Heart left ventricle (tissue), 13 donors: ENCODE measurements around the gene TMEM109.

Experiments used
- CTCF ChIP-seq, 12 donors: fragments of 200-600 bp; sonication (generic) in 4 of 12; IDR thresholded peaks; one replicate each; pipeline versions ENCODE4 v1.5.0 to v1.8.0; 2018 to 2022; ENCODE audit warnings: antibody characterized with exemption in 12 of 12, mild to moderate bottlenecking in 5 of 12
- POLR2A ChIP-seq, 2 donors: fragments of 450-650 bp; IDR thresholded peaks; one replicate each; pipeline ENCODE4 v1.6.1; 2017; ENCODE audit warnings: antibody characterized with exemption in 2 of 2, mild to moderate bottlenecking in 2 of 2, moderate library complexity in 2 of 2
- donor health status: ischemic (EF 13 %, LVEDD 7.1; RV severe dilation, severe dysfunction).
- donor health status: DM: no; HTN: yes; CAD: no.
- donor health status: DM: no; HTN: no; CAD: no.
- donor health status: ischemic (EF 25% LVEDD 6.9; RV normal size, moderate dysfunction).
- donor health status: ischemic (EF 25% LVEDD 5.7; RV mildly dilated, moderate dysfunction).
- donor health status: ischemic (EF 35%, LVEDD 5.7; RV mildly dilated, moderate dysfunction).
- donor health status: nonischemic (EF 11% LVEDD 7.7; RV severe dilation, severe dysfunction).
- donor health status: DM: yes; HTN: yes; CAD: no.
- donor health status: PGD.
- donor health status: ischemic (EF 29% LVEDD 5.4; RV normal size, mild dysfunction).
- donor health status: nonischemic (EF 23%, LVEDD 6.1; RV moderate dilation, normal function).

DNA sequence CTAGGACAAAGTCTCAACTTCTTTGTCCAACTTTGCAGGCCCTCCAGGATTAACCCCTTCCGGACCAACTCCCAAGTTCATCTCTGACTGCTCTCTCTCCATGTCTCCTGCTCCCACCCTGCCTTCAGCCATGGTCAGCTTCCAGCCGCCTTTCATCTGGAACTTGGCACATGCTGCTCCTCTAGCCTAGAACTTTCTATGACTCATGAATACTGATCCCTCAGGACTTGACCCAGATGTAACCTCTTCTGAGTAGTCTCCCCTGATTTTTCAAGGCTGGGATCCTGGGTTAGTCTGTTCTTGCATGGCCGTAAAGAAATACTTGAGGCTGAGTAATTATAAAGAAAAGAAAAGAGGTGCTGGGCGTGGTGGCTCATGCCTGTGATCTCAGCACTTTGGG is 43.2 kb downstream of the TMEM109 start:
- no peak for TF ChIP-seq CTCF (IDR thresholded peaks at IDR 0.05)
- TF ChIP-seq POLR2A (IDR thresholded peaks at IDR 0.05): no peak
